ENCODE measurements around the gene FUZ.

Gene FUZ

GRCh38 chr19:49840736-49841249 lies 27.7 kb upstream of the FUZ start:
- ChIA-PET POLR2A (no interaction called here), CTCF (no interaction called here)

GRCh38 chr19:49840321-49840720 lies 27.2 kb upstream of the FUZ start:
- DNase-seq (ENCODE audit: low read depth, low spot score) = no peak
- ChIA-PET POLR2A (no interaction called here), CTCF (interaction anchor here (0.6 to 1.0 kb wide), 2 partner anchors 11 to 104 kb away, joined by 3 to 4 read pairs; partner anchors contain the start of gene PTOV1)
- H3K4me3 ChIP-seq (ENCODE audit: low read depth, low read length) = no peak overlapping the region
- no peak for TF ChIP-seq CTCF (IDR thresholded peaks at IDR 0.05; ENCODE audit: insufficient read depth, low read length, missing control alignments)

More at GRCh38 chr19:49840736-49841249, 27.7 kb upstream of the FUZ start:
- no peak overlapping the region for H3K4me3 ChIP-seq (ENCODE audit: low read depth, low read length)
- DNase-seq (ENCODE audit: low read depth, low spot score) = no peak
- no peak for TF ChIP-seq CTCF (IDR thresholded peaks at IDR 0.05; ENCODE audit: insufficient read depth, low read length, missing control alignments)

- TF ChIP-seq CTCF (IDR thresholded peaks at IDR 0.05; ENCODE audit: insufficient read depth, low read length, missing control alignments) = no peak
- ChIA-PET POLR2A (no interaction called here), CTCF (interaction anchor here (0.6 to 1.0 kb wide), 2 partner anchors 11 to 104 kb away, joined by 3 to 4 read pairs; partner anchors contain the start of gene PTOV1)
- no peak for DNase-seq (ENCODE audit: low read depth, low spot score)
- H3K4me3 ChIP-seq (ENCODE audit: low read depth, low read length) = no peak overlapping the region
Measured at GRCh38 chr19:49839713-49840112, 26.6 kb upstream of the FUZ start.

- no peak for TF ChIP-seq CTCF (IDR thresholded peaks at IDR 0.05; ENCODE audit: insufficient read depth, low read length, missing control alignments)
- ChIA-PET POLR2A (no interaction called here), CTCF (interaction anchor here (1.0 kb wide), 1 partner anchor 12 kb away, joined by 4 read pairs; the partner anchor contains the start of gene PTOV1)
- no peak overlapping the region for H3K4me3 ChIP-seq (ENCODE audit: low read depth, low read length)
- DNase-seq (ENCODE audit: low read depth, low spot score) = no peak
Measured at GRCh38 chr19:49838885-49839588, 25.9 kb upstream of the FUZ start.

GRCh38 chr19:49837425-49837824 lies 24.3 kb upstream of the FUZ start:
- CTCF ChIA-PET = interaction anchor here (1.5 kb wide), 1 partner anchor 13 kb away, joined by 3 read pairs; no protein-coding TSS in a partner anchor
- POLR2A ChIA-PET = interaction anchor here (1.1 kb wide), 1 partner anchor 13 kb away, joined by 4 read pairs; the partner anchor contains the start of gene PTOV1
- no peak overlapping the region for H3K4me3 ChIP-seq (ENCODE audit: low read depth, low read length)
- DNase-seq (ENCODE audit: low read depth, low spot score) = no peak
- no peak for TF ChIP-seq CTCF (IDR thresholded peaks at IDR 0.05; ENCODE audit: insufficient read depth, low read length, missing control alignments)

GRCh38 chr19:49837009-49837310 lies 23.9 kb upstream of the FUZ start:
- POLR2A ChIA-PET = interaction anchor here (1.1 kb wide), 1 partner anchor 14 kb away, joined by 4 read pairs; the partner anchor contains the start of gene PTOV1
- TF ChIP-seq CTCF (IDR thresholded peaks at IDR 0.05; ENCODE audit: insufficient read depth, low read length, missing control alignments) = no peak
- no peak overlapping the region for H3K4me3 ChIP-seq (ENCODE audit: low read depth, low read length)
- CTCF ChIA-PET = interaction anchor here (1.5 kb wide), 1 partner anchor 12 kb away, joined by 3 read pairs; no protein-coding TSS in a partner anchor
- no peak for DNase-seq (ENCODE audit: low read depth, low spot score)
